HepG2 (cell line): ENCODE measurements around the gene ZBED6. TPM values are rescaled to one million over a fixed set of nuclear protein-coding genes. Genes with fewer than 3 reads are reported as not detected.

Experiments used
- ATAC-seq: fragments of 200-7000 bp; cut with Tn5 transposase; 3 replicates; pipeline ENCODE4 v1.9.1; 2020; ENCODE audit warnings: mild to moderate bottlenecking, moderate library complexity
- BruUV-seq: library from RNA; stranded (reverse); fragments of 400-500 nt; replicated peaks from 2 replicates; lab custom pipeline; 2021; lab: Mats Ljungman, UMichigan
- CTCF ChIA-PET: fragments of 300-600 bp; formaldehyde crosslinking; extraction: SDS; loops from one replicate; lab custom pipeline; 2021; ENCODE audit warnings: low total read pairs, inconsistent platforms, low intra/inter-chr PET ratio; lab: Yijun Ruan, JAX
- POLR2A ChIA-PET: fragments of 350-600 bp; sonication (Branson Sonifier 250); formaldehyde crosslinking; loops from one replicate; lab custom pipeline; 2020; ENCODE audit warnings: antibody characterized with exemption, inconsistent platforms; lab: Yijun Ruan, JAX
- DNase-seq: peaks from one replicate; pipeline ENCODE4 v3.0.0-alpha.2; 2015; ENCODE audit warnings: low spot score
- FAIRE-seq: peaks from 3 replicates; lab custom pipeline; 2011; peaks lifted over from hg19 to GRCh38; lab: Jason Lieb, UNC
- H2AFZ ChIP-seq: one replicate; pipeline ENCODE4 v1.6.1; 2011; ENCODE audit warnings: low read length, inconsistent platforms
- H3K27ac ChIP-seq: fragments of 300-600 bp; 3 replicates; pipeline ENCODE4 v1.8.0; 2011; ENCODE audit warnings: mixed run types, mild to moderate bottlenecking, mixed read lengths, low read length, inconsistent platforms; ENCODE audit not compliant: insufficient read depth; ENCODE audit errors: extremely low read length
- H3K27me3 ChIP-seq, 2 experiments: fragments of 200-600 bp in 1 of 2; 2 replicates in 1 of 2; 3 replicates in 1 of 2; pipeline versions ENCODE4 v1.6.0 to v1.8.0; 2011; ENCODE audit warnings: low read length in 2 of 2, mild to moderate bottlenecking in 2 of 2, moderate library complexity in 2 of 2, inconsistent platforms in 1 of 2; ENCODE audit not compliant: insufficient read depth in 2 of 2, control insufficient read depth in 1 of 2
- H3K36me3 ChIP-seq, 2 experiments: fragments of 200-600 bp in 1 of 2; replicated peaks in 1 of 2; 2 replicates in 1 of 2; 3 replicates in 1 of 2; pipeline versions ENCODE4 v1.5.1 to v1.8.0; 2011; ENCODE audit warnings: low read length in 2 of 2, inconsistent platforms in 1 of 2; ENCODE audit not compliant: insufficient read depth in 2 of 2, control insufficient read depth in 1 of 2
- H3K4me1 ChIP-seq: 2 replicates; pipeline ENCODE4 v1.5.1; 2012; ENCODE audit warnings: low read length, inconsistent platforms; ENCODE audit not compliant: insufficient read depth
- H3K4me2 ChIP-seq: 2 replicates; pipeline ENCODE4 v1.6.0; 2011; ENCODE audit warnings: low read depth, low read length, inconsistent platforms
- H3K4me3 ChIP-seq, 3 experiments: fragments of 200-600 bp in 1 of 3; sonication (generic), shearing (Covaris generic) in 1 of 3; replicated peaks in 1 of 3; 2 replicates each; pipeline ENCODE4 v1.5.1; 2011 to 2016; ENCODE audit warnings: low read length in 3 of 3, inconsistent platforms in 2 of 3, low read depth in 2 of 3, mild to moderate bottlenecking in 2 of 3, control low read depth in 1 of 3, mixed read lengths in 1 of 3; ENCODE audit not compliant: insufficient read depth in 1 of 3
- H3K79me2 ChIP-seq: one replicate; pipeline ENCODE4 v1.6.1; 2011; ENCODE audit warnings: low read length, inconsistent platforms; ENCODE audit not compliant: insufficient read depth
- H3K9ac ChIP-seq: 2 replicates; pipeline ENCODE4 v1.6.0; 2011; ENCODE audit warnings: mild to moderate bottlenecking, low read depth, low read length, inconsistent platforms; ENCODE audit not compliant: insufficient read depth
- H3K9me3 ChIP-seq: 2 replicates; pipeline ENCODE4 v1.5.1; 2012; ENCODE audit warnings: mild to moderate bottlenecking, low read length
- H4K20me1 ChIP-seq: 2 replicates; pipeline ENCODE4 v1.6.0; 2011; ENCODE audit warnings: inconsistent platforms, mild to moderate bottlenecking, low read length, moderate library complexity; ENCODE audit not compliant: insufficient read depth
- CBFB ChIP-seq: sonication (generic); formaldehyde crosslinking; IDR thresholded peaks from 2 replicates; pipeline ENCODE4 v1.4.0; 2020; ENCODE audit warnings: missing genetic modification reagents
- CEBPG ChIP-seq: IDR thresholded peaks from 2 replicates; pipeline ENCODE4 v1.6.1; 2016
- CREB1 ChIP-seq, 2 experiments: fragments of 450-650 bp in 1 of 2; IDR thresholded peaks; 2 replicates each; pipeline ENCODE4 v1.6.1; 2016 to 2017; ENCODE audit warnings: control low read depth in 1 of 2, mild to moderate bottlenecking in 1 of 2, missing compliant biosample characterization in 1 of 2, missing genetic modification characterization in 1 of 2
- HDAC2 ChIP-seq: sonication (generic); formaldehyde crosslinking; IDR thresholded peaks from 2 replicates; pipeline ENCODE4 v1.4.0; 2020; ENCODE audit warnings: missing genetic modification reagents
- HNF4A ChIP-seq: sonication (generic); formaldehyde crosslinking; IDR thresholded peaks from 2 replicates; pipeline ENCODE4 v1.4.0; 2020; ENCODE audit warnings: missing genetic modification reagents
- JUN ChIP-seq: sonication (generic); formaldehyde crosslinking; IDR thresholded peaks from 2 replicates; pipeline ENCODE4 v1.4.0; 2020; ENCODE audit warnings: mild to moderate bottlenecking, missing genetic modification reagents
- MAZ ChIP-seq, 2 experiments: sonication (generic) in 1 of 2; formaldehyde crosslinking in 1 of 2; IDR thresholded peaks; 2 replicates each; pipeline versions ENCODE4 v1.5.0 to v1.6.1; 2012 to 2020; ENCODE audit warnings: low read depth in 2 of 2, mild to moderate bottlenecking in 2 of 2, borderline replicate concordance in 1 of 2, improper control_type of control experiment in 1 of 2, low read length in 1 of 2, missing genetic modification reagents in 1 of 2, moderate library complexity in 1 of 2
- MED13 ChIP-seq: sonication (generic); formaldehyde crosslinking; IDR thresholded peaks from 2 replicates; pipeline ENCODE4 v1.5.0; 2020; ENCODE audit warnings: missing genetic modification reagents
- MEF2D ChIP-seq: sonication (generic); formaldehyde crosslinking; IDR thresholded peaks from 2 replicates; pipeline ENCODE4 v1.5.1; 2020; ENCODE audit warnings: mild to moderate bottlenecking, missing genetic modification reagents
- MXI1 ChIP-seq: IDR thresholded peaks from 3 replicates; pipeline ENCODE4 v1.6.1; 2012; ENCODE audit warnings: low read depth, low read length, inconsistent platforms, borderline replicate concordance
- RFX3 ChIP-seq: IDR thresholded peaks from 2 replicates; pipeline ENCODE4 v1.6.1; 2016; ENCODE audit warnings: missing biosample characterization, missing genetic modification reagents
- TBX3 ChIP-seq: fragments of 450-650 bp; IDR thresholded peaks from 2 replicates; pipeline ENCODE4 v1.6.1; 2017; ENCODE audit warnings: antibody characterized with exemption, mild to moderate bottlenecking, inconsistent platforms, borderline replicate concordance
- ZC3H4 ChIP-seq: sonication (generic); formaldehyde crosslinking; IDR thresholded peaks from 2 replicates; pipeline ENCODE4 v1.4.0; 2020; ENCODE audit warnings: missing genetic modification reagents, borderline replicate concordance
- ZNF251 ChIP-seq: sonication (generic); formaldehyde crosslinking; IDR thresholded peaks from 2 replicates; pipeline ENCODE4 v1.9.0; 2021; ENCODE audit warnings: mild to moderate bottlenecking, missing genetic modification reagents
- WGBS: methylation state at CpG from one replicate; pipeline ENCODE4 v1.1.6; 2017; ENCODE audit warnings: low lambda C conversion rate; 5-methylcytosine and 5-hydroxymethylcytosine counted together
- in situ Hi-C: cut with HindIII; loops from 2 replicates; pipeline ENCODE4 v1.10.0; 2017; ENCODE audit warnings: low pct_unique_long_range_greater_than_20kb; ENCODE audit not compliant: extremely low pct_ligation_motif_present
- intact Hi-C: fragments of 100-400 bp; cut with micrococcal nuclease; formaldehyde crosslinking; loops from one replicate; pipeline ENCODE4 v1.10.0; 2022; ENCODE audit not compliant: unreplicated experiment
- polyA plus RNA-seq, 8 experiments: library from polyadenylated mRNA; depleted of rRNA in 3 of 8; stranded (reverse) in 7 of 8; unstranded in 1 of 8; fragments of >200 nt; fragmentation: Illumina TruSeq in 4 of 8; extraction: Trizol in 4 of 8; gene quantifications; 2 replicates each; pipeline versions ENCODE4 v1.2.1 to v1.2.3, GENCODE V29; 2011 to 2016; ENCODE audit warnings: low read depth in 4 of 8, missing spikeins in 1 of 8, mixed read lengths in 1 of 8; ENCODE audit not compliant: insufficient read depth in 1 of 8
- total RNA-seq, 5 experiments: library from RNA; depleted of rRNA; stranded (reverse); fragments of >200 nt; fragmentation: Illumina TruSeq; extraction: Trizol; gene quantifications; 2 replicates each; pipeline ENCODE4 v1.2.3, GENCODE V29; 2016; ENCODE audit warnings: low read depth in 1 of 5
- TF ChIP-seq, protein P1 (sequence below): sonication (generic); formaldehyde crosslinking; IDR thresholded peaks from 2 replicates; pipeline ENCODE4 v1.8.1; 2023; ENCODE audit warnings: mild to moderate bottlenecking, missing genetic modification reagents

The ZBED6 gene
- total and polyA plus RNA-seq, 2 of the 13 experiments (the other 11 are each of a cell fraction or from before 2014, with no cell fraction given) = 9.3 to 12.5 TPM

DNA sequence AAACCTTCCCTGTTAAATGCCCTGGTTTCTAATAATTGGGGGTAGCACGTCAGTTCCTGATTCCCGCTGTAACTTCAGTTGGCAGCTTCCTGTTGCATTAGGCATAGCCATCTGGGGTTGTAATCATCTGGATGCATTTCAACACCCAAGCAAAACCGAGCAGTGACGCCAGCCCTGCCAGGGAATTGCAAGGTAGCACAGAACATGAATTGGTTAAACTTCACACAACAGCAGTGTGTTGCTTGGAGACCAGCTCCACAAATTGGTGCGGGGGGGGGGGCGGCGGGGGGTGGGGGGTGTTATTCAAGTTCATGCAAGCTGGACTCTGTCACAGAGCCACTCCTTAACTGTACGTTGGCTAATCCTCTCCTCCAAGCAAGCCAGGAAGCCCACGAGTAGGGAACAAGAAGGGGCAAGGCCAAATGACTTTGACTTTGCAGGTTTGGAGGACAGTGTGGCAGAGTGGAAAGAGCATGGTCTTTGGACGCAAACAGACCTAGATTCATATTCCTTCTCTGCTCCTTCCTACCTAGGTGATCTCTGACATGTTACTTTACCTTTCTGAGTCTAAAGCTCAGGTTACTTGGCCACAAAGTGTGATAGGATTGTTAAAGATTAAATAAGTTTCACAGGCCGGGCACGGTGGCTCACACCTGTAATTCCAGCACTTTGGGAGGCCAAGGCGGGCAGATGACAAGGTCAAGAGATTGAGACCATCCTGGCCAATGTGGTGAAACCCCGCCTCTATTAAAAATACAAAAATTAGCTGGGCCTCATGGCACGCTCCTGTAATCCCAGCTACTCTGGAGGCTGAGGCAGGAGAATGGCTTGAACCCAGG lies 25.7 kb upstream of the ZBED6 start (continued):
- TF ChIP-seq MXI1 (0 out of 3 replicates have a peak, but pooled peaks have one; percentile 12), JUN (CRISPR knock-in tag) (no peak), RFX3 (CRISPR knock-in tag) (0 out of 2 replicates have a peak, but pooled peaks have one; percentile 20), TBX3 (peak; percentile 42; the same call in 1 of the 2 replicates), HDAC2 (CRISPR knock-in tag) (0 out of 2 replicates have a peak, but pooled peaks have one; percentile 11), HNF4A (CRISPR knock-in tag) (peak; percentile 56), CEBPG (peak; percentile 61), CREB1 (IDR thresholded peaks at IDR 0.05) (no peak), CREB1 (CRISPR knock-in tag; IDR thresholded peaks at IDR 0.05) (peak; percentile 30; the same call in 1 of the 2 replicates)
- TF ChIP-seq, protein P1, sequence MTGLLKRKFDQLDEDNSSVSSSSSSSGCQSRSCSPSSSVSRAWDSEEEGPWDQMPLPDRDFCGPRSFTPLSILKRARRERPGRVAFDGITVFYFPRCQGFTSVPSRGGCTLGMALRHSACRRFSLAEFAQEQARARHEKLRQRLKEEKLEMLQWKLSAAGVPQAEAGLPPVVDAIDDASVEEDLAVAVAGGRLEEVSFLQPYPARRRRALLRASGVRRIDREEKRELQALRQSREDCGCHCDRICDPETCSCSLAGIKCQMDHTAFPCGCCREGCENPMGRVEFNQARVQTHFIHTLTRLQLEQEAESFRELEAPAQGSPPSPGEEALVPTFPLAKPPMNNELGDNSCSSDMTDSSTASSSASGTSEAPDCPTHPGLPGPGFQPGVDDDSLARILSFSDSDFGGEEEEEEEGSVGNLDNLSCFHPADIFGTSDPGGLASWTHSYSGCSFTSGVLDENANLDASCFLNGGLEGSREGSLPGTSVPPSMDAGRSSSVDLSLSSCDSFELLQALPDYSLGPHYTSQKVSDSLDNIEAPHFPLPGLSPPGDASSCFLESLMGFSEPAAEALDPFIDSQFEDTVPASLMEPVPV (CRISPR knock-in tag) = no peak

DNA sequence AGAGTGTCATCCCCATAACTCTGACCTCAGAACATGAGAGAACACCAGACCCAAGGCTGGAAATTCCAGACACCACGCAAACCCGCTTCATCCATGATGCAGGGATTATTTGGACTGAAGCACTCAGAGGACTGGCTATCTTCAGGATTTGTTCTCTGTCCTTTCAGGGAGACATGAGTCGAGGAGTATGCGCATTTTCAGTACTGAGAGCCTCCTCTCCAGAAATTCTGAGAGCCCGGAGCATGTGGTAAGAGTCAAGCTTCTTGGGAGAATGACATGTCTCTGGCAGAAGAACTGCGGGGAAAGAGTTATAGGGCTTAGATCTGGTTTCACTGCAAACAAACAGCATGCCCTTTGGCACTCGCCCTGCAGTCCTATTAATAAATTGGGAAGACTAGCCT lies 23.5 kb upstream of the ZBED6 start:
- ATAC-seq (no peak), FAIRE-seq (no peak), DNase-seq (no peak)
- ChIA-PET POLR2A (no interaction called here), CTCF (no interaction called here)
- Histone ChIP-seq H3K4me2 (no peak overlapping the region), H3K4me1 (peaks cover 22% of the 10 kb centered on the region), H3K27me3 (no peaks in the 10 kb centered on the region), H3K36me3 (no peaks in the 10 kb centered on the region), H3K9me3 (no peaks in the 10 kb centered on the region), H4K20me1 (no peaks in the 10 kb centered on the region), H3K9ac (no peak overlapping the region), H3K4me3 (no peak overlapping the region), H2AFZ (no peak overlapping the region), H3K79me2 (no peaks in the 10 kb centered on the region), H3K27ac (no peak overlapping the region)
- TF ChIP-seq CBFB (CRISPR knock-in tag) (no peak), MEF2D (CRISPR knock-in tag) (no peak), MAZ (IDR thresholded peaks at IDR 0.05; ENCODE audit: borderline replicate concordance, low read depth, low read length) (no peak), MAZ (CRISPR knock-in tag; IDR thresholded peaks at IDR 0.05; ENCODE audit: low read depth) (no peak), ZC3H4 (CRISPR knock-in tag) (no peak), ZNF251 (CRISPR knock-in tag) (no peak), MED13 (no peak)
- WGBS = 64% methylated on average over 7 of the region's 7 CpGs
- BruUV-seq = no TSS peak
- intact Hi-C loops (no loop called here), in situ Hi-C loops (no loop called here)
